ENCODE data around the gene NCAPG.

DNA sequence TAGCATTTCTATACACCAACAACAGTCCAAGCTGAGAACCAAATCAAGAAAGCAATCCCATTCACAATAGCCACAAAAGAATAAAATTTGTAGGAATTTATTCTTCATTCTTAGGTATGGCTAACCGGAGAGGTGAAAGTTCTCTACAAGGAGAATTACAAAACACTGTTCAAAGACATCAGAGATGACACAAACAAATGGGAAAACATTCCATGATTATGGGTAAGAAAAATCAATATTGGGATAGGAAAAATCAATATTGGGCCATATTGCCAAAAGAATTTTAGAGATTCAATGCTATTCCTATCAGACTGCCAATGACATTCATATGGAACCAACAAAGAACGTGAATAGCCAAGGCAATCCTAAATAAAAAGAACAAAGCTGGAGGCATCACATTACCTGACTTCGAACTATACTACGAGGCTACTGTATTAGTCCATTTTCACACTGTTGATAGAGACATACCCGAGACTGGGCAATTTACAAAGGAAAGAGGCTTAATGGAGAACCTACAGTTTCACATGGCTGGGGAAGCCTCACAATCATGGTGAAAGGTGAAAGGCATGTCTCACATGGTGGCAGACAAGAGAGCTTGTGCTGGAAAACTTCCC is 49.1 kb downstream of the NCAPG start:
- TF ChIP-seq, protein P1, sequence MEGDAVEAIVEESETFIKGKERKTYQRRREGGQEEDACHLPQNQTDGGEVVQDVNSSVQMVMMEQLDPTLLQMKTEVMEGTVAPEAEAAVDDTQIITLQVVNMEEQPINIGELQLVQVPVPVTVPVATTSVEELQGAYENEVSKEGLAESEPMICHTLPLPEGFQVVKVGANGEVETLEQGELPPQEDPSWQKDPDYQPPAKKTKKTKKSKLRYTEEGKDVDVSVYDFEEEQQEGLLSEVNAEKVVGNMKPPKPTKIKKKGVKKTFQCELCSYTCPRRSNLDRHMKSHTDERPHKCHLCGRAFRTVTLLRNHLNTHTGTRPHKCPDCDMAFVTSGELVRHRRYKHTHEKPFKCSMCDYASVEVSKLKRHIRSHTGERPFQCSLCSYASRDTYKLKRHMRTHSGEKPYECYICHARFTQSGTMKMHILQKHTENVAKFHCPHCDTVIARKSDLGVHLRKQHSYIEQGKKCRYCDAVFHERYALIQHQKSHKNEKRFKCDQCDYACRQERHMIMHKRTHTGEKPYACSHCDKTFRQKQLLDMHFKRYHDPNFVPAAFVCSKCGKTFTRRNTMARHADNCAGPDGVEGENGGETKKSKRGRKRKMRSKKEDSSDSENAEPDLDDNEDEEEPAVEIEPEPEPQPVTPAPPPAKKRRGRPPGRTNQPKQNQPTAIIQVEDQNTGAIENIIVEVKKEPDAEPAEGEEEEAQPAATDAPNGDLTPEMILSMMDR (IDR thresholded peaks at IDR 0.05; ENCODE audit: poor library complexity, severe bottlenecking) = no peak
- no peak for TF ChIP-seq POLR2AphosphoS5 (IDR thresholded peaks at IDR 0.05)
- TF ChIP-seq RAD21 (conservative IDR thresholded peaks at IDR 0.05) = no peak
- TF ChIP-seq EZH2 (IDR thresholded peaks at IDR 0.05; ENCODE audit: borderline replicate concordance, insufficient read depth, low read length, poor library complexity, severe bottlenecking) = no peak
- TF ChIP-seq MXI1 (conservative IDR thresholded peaks at IDR 0.05; ENCODE audit: poor library complexity, severe bottlenecking) = no peak
- TF ChIP-seq TAF1 (IDR thresholded peaks at IDR 0.05; ENCODE audit: low read depth) = no peak
- TF ChIP-seq EP300 (conservative IDR thresholded peaks at IDR 0.05; ENCODE audit: poor library complexity, severe bottlenecking) = no peak
- TF ChIP-seq, protein P2, sequence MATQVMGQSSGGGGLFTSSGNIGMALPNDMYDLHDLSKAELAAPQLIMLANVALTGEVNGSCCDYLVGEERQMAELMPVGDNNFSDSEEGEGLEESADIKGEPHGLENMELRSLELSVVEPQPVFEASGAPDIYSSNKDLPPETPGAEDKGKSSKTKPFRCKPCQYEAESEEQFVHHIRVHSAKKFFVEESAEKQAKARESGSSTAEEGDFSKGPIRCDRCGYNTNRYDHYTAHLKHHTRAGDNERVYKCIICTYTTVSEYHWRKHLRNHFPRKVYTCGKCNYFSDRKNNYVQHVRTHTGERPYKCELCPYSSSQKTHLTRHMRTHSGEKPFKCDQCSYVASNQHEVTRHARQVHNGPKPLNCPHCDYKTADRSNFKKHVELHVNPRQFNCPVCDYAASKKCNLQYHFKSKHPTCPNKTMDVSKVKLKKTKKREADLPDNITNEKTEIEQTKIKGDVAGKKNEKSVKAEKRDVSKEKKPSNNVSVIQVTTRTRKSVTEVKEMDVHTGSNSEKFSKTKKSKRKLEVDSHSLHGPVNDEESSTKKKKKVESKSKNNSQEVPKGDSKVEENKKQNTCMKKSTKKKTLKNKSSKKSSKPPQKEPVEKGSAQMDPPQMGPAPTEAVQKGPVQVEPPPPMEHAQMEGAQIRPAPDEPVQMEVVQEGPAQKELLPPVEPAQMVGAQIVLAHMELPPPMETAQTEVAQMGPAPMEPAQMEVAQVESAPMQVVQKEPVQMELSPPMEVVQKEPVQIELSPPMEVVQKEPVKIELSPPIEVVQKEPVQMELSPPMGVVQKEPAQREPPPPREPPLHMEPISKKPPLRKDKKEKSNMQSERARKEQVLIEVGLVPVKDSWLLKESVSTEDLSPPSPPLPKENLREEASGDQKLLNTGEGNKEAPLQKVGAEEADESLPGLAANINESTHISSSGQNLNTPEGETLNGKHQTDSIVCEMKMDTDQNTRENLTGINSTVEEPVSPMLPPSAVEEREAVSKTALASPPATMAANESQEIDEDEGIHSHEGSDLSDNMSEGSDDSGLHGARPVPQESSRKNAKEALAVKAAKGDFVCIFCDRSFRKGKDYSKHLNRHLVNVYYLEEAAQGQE (IDR thresholded peaks at IDR 0.05; ENCODE audit: borderline replicate concordance) = no peak
- TF ChIP-seq SMC3 (conservative IDR thresholded peaks at IDR 0.05; ENCODE audit: poor library complexity) = no peak

All from neural cell (in vitro differentiated cells).